ENCODE data around the gene ZDHHC11B.
"Not testable (repeated sequence)": the region's sequence is repeated elsewhere in the genome, so short reads cannot be mapped to it uniquely, and the experiment has no call there.

GRCh38 chr5:788703-789102, 4.2 kb upstream of the ZDHHC11B start:
- TF ChIP-seq CTCF, POLR2A, EP300 (IDR thresholded peaks at IDR 0.05): not testable (repeated sequence)

Data from ovary (tissue), 3 donors.